MM.1S (cell line): ENCODE data around the gene ANKRD29.
"Not testable (repeated sequence)": the region's sequence is repeated elsewhere in the genome, so short reads cannot be mapped to it uniquely, and the experiment has no call there.

Source experiments
- DNase-seq: peaks from one replicate; pipeline ENCODE4 v3.0.0-alpha.2; 2015
- H2AFZ ChIP-seq: fragments of 300-600 bp; sonication (generic); 2 replicates; pipeline ENCODE4 v1.6.0; 2016; ENCODE audit warnings: antibody characterized with exemption, low read length
- H3F3A ChIP-seq: fragments of 300-600 bp; sonication (generic); 2 replicates; pipeline ENCODE4 v1.6.1; 2016; ENCODE audit warnings: mild to moderate bottlenecking, antibody characterized with exemption, low read length, moderate library complexity, mixed read lengths; ENCODE audit not compliant: insufficient read depth
- H3K27ac ChIP-seq: fragments of 300-600 bp; sonication (generic); 2 replicates; pipeline ENCODE4 v1.5.1; 2016; ENCODE audit warnings: mild to moderate bottlenecking, low read length
- H3K27me3 ChIP-seq: fragments of 300-600 bp; sonication (generic); replicated peaks from 2 replicates; pipeline ENCODE4 v1.6.0; 2016; ENCODE audit warnings: low read length; ENCODE audit not compliant: insufficient read depth
- H3K36me3 ChIP-seq: fragments of 300-600 bp; sonication (generic); replicated peaks from 2 replicates; pipeline ENCODE4 v1.6.1; 2016; ENCODE audit warnings: mild to moderate bottlenecking, low read length, mixed read lengths; ENCODE audit not compliant: insufficient read depth
- H3K4me1 ChIP-seq: fragments of 300-600 bp; sonication (generic); 2 replicates; pipeline ENCODE4 v1.6.1; 2016; ENCODE audit warnings: low read length, mixed read lengths
- H3K4me2 ChIP-seq: fragments of 300-600 bp; sonication (generic); 2 replicates; pipeline ENCODE4 v1.6.0; 2016; ENCODE audit warnings: low read depth, low read length
- H3K4me3 ChIP-seq: fragments of 300-600 bp; sonication (generic); 2 replicates; pipeline ENCODE4 v1.5.1; 2016; ENCODE audit warnings: low read length, mixed read lengths
- H3K79me2 ChIP-seq: fragments of 300-600 bp; sonication (generic); 2 replicates; pipeline ENCODE4 v1.6.1; 2016; ENCODE audit warnings: mixed run types, low read length, mixed read lengths
- H3K9ac ChIP-seq: fragments of 300-600 bp; sonication (generic); 2 replicates; pipeline ENCODE4 v1.6.1; 2016; ENCODE audit warnings: low read length, mixed read lengths
- H3K9me2 ChIP-seq: fragments of 300-600 bp; sonication (generic); replicated peaks from 2 replicates; pipeline ENCODE4 v1.6.1; 2016; ENCODE audit warnings: mild to moderate bottlenecking, low read length, mixed read lengths; ENCODE audit not compliant: insufficient read depth
- H3K9me3 ChIP-seq: fragments of 300-600 bp; sonication (generic); replicated peaks from 2 replicates; pipeline ENCODE4 v1.6.1; 2016; ENCODE audit warnings: mild to moderate bottlenecking, low read length, mixed read lengths; ENCODE audit not compliant: insufficient read depth
- H4K20me1 ChIP-seq: fragments of 300-600 bp; sonication (generic); 2 replicates; pipeline ENCODE4 v1.6.1; 2016; ENCODE audit warnings: mild to moderate bottlenecking, low read length, moderate library complexity, mixed read lengths; ENCODE audit not compliant: insufficient read depth
- EZH2 ChIP-seq: fragments of 300-600 bp; sonication (generic); optimal IDR thresholded peaks from 2 replicates; pipeline ENCODE3; 2017; ENCODE audit warnings: low read depth, mild to moderate bottlenecking, antibody characterized with exemption, low read length, mixed read lengths
- EZH2phosphoT487 ChIP-seq: fragments of 300-600 bp; sonication (generic); IDR thresholded peaks from 2 replicates; pipeline ENCODE4 v1.6.1; 2018; ENCODE audit warnings: antibody characterized with exemption, low read length
- TF ChIP-seq, protein P1 (sequence below): fragments of 300-600 bp; sonication (generic); IDR thresholded peaks from 2 replicates; pipeline ENCODE4 v1.5.1; 2016; ENCODE audit warnings: antibody characterized with exemption, low read length, mixed read lengths

The ANKRD29 gene

DNA sequence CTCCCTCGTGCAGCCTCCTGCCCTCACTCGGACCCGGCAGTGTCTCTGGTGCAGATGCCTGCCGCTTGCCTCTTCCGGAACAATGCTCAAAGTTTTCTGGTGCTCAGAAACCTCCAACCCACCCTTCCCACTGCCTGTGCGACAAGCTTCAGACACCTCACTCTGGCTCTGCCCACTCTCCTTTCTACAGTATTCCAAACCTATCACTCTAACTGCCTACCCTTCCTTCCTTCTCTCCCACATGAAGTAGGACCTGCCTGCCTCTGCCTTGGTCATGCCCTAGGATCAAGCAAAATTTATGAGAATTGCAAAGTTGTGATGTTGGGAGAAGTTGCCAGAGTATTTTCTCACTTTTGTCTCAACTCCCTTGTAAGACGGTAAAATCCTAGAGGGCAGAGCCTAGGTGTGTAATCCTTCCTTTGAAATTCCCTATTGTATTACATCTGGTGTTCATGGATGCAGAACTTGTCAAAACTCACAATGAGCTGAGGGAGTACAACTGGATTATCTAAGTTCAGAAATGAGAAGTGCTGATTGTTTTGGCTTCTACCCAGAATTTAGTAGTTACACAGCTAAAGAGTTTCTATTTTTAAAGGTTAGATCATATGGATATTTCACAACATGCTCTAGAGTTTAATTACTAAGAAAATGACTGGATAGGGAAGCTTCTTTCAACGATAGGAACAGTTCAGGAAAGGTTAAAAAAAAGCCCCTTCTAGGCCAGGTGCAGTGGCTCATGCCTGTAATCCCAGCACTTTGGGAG is 83.6 kb downstream of the ANKRD29 start:
- Histone ChIP-seq H3K9ac (no peak overlapping the region), H3K9me2 (no peaks in the 10 kb centered on the region), H3K36me3 (no peaks in the 10 kb centered on the region), H3K4me2 (no peak overlapping the region), H3K27me3 (no peaks in the 10 kb centered on the region), H3F3A (no peaks in the 10 kb centered on the region), H3K27ac (no peak overlapping the region), H4K20me1 (no peaks in the 10 kb centered on the region), H2AFZ (no peak overlapping the region), H3K9me3 (no peaks in the 10 kb centered on the region), H3K79me2 (peaks cover 44% of the 10 kb centered on the region), H3K4me3 (no peak overlapping the region), H3K4me1 (peaks cover 10% of the 10 kb centered on the region)
- DNase-seq, result no peak
- no peak for TF ChIP-seq EZH2phosphoT487
- TF ChIP-seq, protein P1, sequence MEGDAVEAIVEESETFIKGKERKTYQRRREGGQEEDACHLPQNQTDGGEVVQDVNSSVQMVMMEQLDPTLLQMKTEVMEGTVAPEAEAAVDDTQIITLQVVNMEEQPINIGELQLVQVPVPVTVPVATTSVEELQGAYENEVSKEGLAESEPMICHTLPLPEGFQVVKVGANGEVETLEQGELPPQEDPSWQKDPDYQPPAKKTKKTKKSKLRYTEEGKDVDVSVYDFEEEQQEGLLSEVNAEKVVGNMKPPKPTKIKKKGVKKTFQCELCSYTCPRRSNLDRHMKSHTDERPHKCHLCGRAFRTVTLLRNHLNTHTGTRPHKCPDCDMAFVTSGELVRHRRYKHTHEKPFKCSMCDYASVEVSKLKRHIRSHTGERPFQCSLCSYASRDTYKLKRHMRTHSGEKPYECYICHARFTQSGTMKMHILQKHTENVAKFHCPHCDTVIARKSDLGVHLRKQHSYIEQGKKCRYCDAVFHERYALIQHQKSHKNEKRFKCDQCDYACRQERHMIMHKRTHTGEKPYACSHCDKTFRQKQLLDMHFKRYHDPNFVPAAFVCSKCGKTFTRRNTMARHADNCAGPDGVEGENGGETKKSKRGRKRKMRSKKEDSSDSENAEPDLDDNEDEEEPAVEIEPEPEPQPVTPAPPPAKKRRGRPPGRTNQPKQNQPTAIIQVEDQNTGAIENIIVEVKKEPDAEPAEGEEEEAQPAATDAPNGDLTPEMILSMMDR, result no peak
- no peak for TF ChIP-seq EZH2

DNA sequence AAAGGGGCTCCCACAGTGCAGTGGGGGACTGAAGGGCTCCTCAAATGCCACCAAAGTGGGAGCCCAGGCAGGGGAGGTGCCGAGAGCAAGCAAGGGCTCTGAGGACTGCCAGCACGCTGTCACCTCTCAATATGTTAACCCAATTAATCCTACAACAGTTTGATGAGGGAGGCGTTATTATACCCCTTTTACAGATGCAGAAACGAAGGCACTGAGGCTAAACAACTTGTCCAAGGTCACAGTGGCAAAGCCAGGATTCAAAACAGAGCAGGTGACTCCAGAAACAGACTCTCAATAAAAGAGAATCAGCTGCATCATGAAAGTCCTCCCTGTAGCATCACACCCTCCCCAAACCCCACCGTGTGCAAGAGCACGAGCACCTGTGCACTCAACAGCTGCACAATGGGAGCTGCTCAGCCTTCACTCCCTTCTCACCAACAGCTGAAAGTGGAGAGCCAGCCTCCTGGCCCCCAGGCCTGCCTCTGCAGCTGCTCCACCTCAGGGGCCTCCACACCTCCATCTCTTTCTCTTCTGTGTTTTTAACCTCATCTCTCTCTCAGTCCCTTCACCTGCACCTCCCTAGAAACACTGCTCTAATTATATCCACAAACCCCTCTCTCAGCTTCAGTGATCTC is 84.5 kb downstream of the ANKRD29 start:
- Histone ChIP-seq H3K9me3 (no peaks in the 10 kb centered on the region), H2AFZ (no peak overlapping the region), H3K9ac (no peak overlapping the region), H4K20me1 (no peaks in the 10 kb centered on the region), H3K79me2 (peaks cover 35% of the 10 kb centered on the region), H3K27me3 (no peaks in the 10 kb centered on the region), H3K4me2 (no peak overlapping the region), H3K9me2 (no peaks in the 10 kb centered on the region), H3K4me3 (no peak overlapping the region), H3K27ac (no peak overlapping the region), H3F3A (no peaks in the 10 kb centered on the region), H3K4me1 (peaks cover 15% of the 10 kb centered on the region), H3K36me3 (no peaks in the 10 kb centered on the region)
- TF ChIP-seq EZH2phosphoT487 (no peak), EZH2 (no peak)
- TF ChIP-seq, protein P1, result no peak
- DNase-seq, result no peak

DNA sequence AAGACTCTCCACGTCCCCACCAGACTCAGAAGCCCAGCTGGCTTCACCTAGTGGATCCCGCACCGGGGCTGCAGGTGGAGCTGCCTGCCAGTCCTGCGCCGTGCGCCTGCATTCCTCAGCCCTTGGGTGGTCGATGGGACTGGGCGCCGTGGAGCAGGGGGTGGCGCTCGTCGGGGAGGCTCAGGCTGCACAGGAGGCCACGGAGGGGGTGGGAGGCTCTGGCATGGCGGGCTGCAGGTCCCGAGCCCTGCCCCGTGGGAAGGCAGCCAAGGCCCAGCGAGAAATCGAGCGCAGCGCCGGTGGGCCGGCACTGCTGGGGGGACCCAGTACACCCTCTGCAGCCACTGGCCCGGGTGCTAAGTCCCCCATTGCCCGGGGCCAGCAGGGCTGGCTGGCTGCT is 85.2 kb downstream of the ANKRD29 start:
- H3K4me1 ChIP-seq, result peaks cover 15% of the 10 kb centered on the region
- H3K4me2 ChIP-seq, result not testable (repeated sequence)

DNA sequence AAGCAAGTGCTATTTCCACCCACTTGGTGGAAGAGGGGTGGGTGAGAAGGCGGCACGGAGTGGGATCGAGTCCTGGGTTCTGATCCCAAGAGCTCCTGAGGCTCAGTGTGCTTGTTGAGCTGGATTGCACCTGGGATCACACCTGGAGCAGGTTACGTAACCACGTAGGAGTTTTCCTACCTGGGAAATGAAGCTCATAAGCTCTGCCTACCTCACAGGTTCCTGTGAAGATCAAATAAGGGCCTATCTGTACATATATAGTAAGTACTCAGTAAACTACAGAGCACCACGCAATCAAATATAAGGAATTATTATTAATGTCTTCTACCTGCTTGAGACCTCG is 87.4 kb downstream of the ANKRD29 start:
- H3K9me3 ChIP-seq, result no peaks in the 10 kb centered on the region
- no peaks in the 10 kb centered on the region for H3K27me3 ChIP-seq
- no peaks in the 10 kb centered on the region for H3F3A ChIP-seq
- H4K20me1 ChIP-seq, result no peaks in the 10 kb centered on the region
- H3K4me2 ChIP-seq, result no peak overlapping the region
- no peak overlapping the region for H3K9ac ChIP-seq
- no peak overlapping the region for H2AFZ ChIP-seq
- H3K36me3 ChIP-seq, result no peaks in the 10 kb centered on the region
- H3K4me3 ChIP-seq, result no peak overlapping the region
- peaks cover 9% of the 10 kb centered on the region for H3K79me2 ChIP-seq
- no peak for DNase-seq
- H3K4me1 ChIP-seq, result peaks cover 15% of the 10 kb centered on the region
- TF ChIP-seq EZH2, result no peak
- TF ChIP-seq, protein P1, result no peak
- no peaks in the 10 kb centered on the region for H3K9me2 ChIP-seq
- H3K27ac ChIP-seq, result no peak overlapping the region

More for the DNA sequence above, 85.2 kb downstream of the ANKRD29 start:
- H3K36me3 ChIP-seq, H4K20me1 ChIP-seq, DNase-seq, H3F3A ChIP-seq, H3K4me3 ChIP-seq, H3K27me3 ChIP-seq, H2AFZ ChIP-seq, H3K9ac ChIP-seq, H3K27ac ChIP-seq, H3K9me2 ChIP-seq, H3K9me3 ChIP-seq: not testable (repeated sequence)
- peaks cover 28% of the 10 kb centered on the region for H3K79me2 ChIP-seq
